Measurements from ENCODE around the gene PKN2. TPM values are rescaled to one million over a fixed set of nuclear protein-coding genes. Genes with fewer than 3 reads are reported as not detected.
"Not testable (repeated sequence)": the region's sequence is repeated elsewhere in the genome, so short reads cannot be mapped to it uniquely, and the experiment has no call there.

Gene PKN2
- total RNA-seq, 4 donors from 2014 or later, result 33.5 to 77.7 (median 52.9) TPM

DNA sequence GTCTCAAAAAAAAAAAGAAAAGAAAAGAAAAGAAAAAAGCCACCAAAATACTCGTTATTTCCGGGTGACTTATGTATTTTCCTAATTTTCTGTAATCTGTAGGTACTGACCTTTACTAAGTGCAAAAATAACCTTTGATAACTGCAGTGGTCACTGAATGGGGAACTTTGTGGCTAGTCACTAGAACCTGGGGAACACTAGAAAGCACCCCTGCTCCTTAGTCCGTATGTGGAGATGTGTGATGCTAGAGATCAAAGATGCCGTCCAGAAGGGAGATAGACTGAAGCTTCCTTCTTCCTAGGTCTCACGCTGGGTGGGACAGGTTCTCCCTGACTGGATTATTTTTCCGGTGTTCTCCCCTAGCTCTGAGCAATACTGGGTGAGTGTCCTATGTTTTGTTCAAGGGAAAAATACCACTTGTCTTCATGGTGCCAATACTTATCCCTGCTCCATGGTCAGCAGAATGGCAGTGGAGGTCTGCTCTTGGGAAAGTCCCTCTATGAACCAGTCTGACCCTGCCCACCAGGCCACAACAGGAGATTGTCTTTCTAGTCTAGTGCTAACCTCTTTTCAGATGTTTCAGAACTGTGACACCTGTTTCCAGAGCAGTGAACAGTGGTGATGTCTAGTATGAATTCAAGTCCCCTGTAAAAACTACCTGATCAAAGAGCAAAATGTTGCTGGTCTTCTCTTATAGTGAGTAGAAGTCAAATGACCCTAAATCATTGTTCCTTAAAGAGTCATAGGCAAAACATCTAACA lies 167.4 kb downstream of the PKN2 start:
- Histone ChIP-seq H3K9me3 (no peaks in the 10 kb centered on the region), H3K4me3 (no peak overlapping the region), H3K27ac (no peak overlapping the region), H3K4me1 (no peaks in the 10 kb centered on the region), H3K27me3 (no peaks in the 10 kb centered on the region), H3K36me3 (no peaks in the 10 kb centered on the region)
- DNase-seq, result no peak
- intact Hi-C loops (cut with DNase I; ENCODE audit: low total_unique reads), result no loop called here
- no peak for TF ChIP-seq POLR2A (IDR thresholded peaks at IDR 0.05)
- TF ChIP-seq, protein P1, sequence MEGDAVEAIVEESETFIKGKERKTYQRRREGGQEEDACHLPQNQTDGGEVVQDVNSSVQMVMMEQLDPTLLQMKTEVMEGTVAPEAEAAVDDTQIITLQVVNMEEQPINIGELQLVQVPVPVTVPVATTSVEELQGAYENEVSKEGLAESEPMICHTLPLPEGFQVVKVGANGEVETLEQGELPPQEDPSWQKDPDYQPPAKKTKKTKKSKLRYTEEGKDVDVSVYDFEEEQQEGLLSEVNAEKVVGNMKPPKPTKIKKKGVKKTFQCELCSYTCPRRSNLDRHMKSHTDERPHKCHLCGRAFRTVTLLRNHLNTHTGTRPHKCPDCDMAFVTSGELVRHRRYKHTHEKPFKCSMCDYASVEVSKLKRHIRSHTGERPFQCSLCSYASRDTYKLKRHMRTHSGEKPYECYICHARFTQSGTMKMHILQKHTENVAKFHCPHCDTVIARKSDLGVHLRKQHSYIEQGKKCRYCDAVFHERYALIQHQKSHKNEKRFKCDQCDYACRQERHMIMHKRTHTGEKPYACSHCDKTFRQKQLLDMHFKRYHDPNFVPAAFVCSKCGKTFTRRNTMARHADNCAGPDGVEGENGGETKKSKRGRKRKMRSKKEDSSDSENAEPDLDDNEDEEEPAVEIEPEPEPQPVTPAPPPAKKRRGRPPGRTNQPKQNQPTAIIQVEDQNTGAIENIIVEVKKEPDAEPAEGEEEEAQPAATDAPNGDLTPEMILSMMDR (IDR thresholded peaks at IDR 0.05), result no peak

DNA sequence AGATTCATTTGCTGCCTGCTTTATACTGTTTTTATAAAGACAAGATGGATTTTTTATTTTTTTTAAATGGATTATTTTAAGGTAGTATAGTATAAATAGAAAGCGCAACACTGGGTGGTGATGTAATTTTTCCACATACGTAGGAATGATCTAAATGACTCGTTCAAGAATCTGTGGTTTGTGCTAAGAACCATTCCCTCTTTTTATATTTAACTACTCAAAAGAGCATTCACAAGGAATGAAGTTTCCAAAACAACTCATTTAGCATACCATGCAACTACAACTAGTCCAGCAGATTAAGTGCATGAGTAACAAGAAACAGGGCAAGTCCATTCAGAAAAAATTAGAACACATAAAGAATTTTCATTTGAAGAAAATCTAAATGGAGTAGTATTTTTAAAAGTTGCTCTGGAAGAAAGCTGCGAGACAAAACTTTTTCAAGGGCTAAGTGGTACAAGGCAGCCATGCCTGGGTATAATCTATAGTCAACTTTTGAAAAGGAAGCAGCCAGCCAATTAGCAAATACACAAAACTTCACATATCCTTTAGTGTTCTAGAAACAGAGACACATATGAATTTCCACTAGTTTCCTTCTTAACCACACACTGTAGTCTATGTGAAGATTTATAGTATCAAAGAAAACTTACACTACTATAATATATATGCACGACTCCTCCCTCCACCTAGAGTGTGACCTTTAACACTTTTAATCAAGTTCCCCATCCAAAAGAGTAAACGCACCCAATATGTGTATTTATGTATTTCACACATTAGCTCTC lies 183.9 kb downstream of the PKN2 start:
- DNase-seq, result no peak
- no peak for TF ChIP-seq POLR2A (IDR thresholded peaks at IDR 0.05)
- TF ChIP-seq, protein P1 (IDR thresholded peaks at IDR 0.05), result no peak
- H3K27ac ChIP-seq, result no peak overlapping the region
- H3K27me3 ChIP-seq, result no peaks in the 10 kb centered on the region
- peaks cover 0 to 4% of the 10 kb centered on the region in 2 donors for H3K4me1 ChIP-seq
- no peaks in the 10 kb centered on the region for H3K9me3 ChIP-seq
- H3K4me3 ChIP-seq, result no peak overlapping the region
- intact Hi-C loops (cut with DNase I; ENCODE audit: low total_unique reads), result no loop called here
- H3K36me3 ChIP-seq, result no peaks in the 10 kb centered on the region

DNA sequence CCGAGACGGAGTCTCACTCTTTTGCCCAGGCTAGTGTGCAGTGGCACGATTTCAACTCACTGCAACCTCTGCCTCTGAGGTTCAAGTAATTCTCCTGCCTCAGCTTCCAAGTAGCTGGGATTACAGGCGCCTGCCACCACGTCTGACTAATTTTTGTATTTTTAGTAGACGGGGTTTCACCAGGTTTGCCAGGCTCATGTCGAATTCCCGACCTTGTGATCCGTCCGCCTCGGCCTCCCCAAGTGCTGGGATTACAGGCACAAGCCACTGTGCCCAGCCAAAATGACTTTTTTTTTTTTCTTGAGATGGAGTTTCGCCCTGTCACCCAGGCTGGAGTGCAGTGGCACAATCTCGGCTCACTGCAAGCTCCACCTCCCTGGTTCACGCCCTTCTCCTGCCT lies 185.6 kb downstream of the PKN2 start:
- H3K9me3 ChIP-seq; H3K27ac ChIP-seq; intact Hi-C loops (cut with DNase I; ENCODE audit: low total_unique reads); H3K27me3 ChIP-seq; H3K4me1 ChIP-seq; H3K36me3 ChIP-seq; DNase-seq; H3K4me3 ChIP-seq: not testable (repeated sequence)

DNA sequence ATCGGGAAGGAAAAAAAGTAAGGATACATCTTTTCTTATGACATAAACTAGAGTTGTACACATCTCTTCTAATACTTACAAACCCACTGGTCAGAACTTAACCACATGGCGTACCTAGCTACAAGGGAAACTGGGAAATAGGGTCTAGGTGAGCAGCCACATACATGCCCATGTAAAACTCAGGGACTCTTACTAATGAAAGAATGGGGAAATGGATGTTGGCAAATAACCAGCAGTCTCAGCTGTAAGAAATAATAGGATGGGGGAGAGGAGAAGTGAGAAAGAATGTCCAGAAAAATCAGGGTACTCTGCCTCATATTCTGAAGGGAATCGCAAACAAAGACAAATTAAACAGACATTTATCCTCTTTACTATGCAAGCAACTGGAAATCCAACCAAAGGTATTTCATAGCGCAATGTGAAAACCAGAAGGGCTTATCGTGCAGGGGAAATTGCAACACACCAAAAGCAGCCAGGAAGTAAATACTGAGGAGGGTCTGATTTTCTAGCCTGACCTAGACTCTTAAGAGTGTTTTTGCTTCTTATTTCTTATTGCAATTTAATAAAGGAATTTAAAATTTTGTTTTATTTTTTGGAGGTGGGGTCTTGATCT lies 189.8 kb downstream of the PKN2 start:
- no peak overlapping the region for H3K27ac ChIP-seq
- H3K9me3 ChIP-seq, result no peaks in the 10 kb centered on the region
- TF ChIP-seq, protein P1 (IDR thresholded peaks at IDR 0.05), result no peak
- TF ChIP-seq POLR2A (IDR thresholded peaks at IDR 0.05), result no peak

DNA sequence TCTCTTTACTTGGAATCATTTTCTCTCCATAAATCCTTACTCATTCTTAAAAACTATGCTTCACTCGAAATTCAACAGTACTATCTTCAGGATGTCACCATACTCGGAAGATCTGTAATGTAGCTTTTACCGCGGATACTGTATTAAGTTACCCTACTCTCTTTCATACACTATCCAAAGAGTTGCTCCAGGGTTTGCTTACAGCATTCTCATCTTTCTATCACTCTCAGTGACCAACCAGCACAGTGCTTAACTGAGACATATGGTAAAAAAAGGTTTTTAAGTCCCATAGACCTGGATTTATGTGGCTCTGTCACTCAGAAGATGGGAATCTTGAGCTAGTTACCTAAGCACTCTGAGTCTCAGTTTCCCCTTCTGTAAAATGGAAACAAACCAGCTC lies 191.5 kb downstream of the PKN2 start:
- peaks cover 3 to 6% of the 10 kb centered on the region in 2 donors for H3K4me1 ChIP-seq
- no peaks in the 10 kb centered on the region for H3K27me3 ChIP-seq
- no peak for DNase-seq
- no peaks in the 10 kb centered on the region for H3K9me3 ChIP-seq
- H3K36me3 ChIP-seq, result no peaks in the 10 kb centered on the region
- TF ChIP-seq POLR2A (IDR thresholded peaks at IDR 0.05), result no peak
- TF ChIP-seq, protein P1 (IDR thresholded peaks at IDR 0.05), result no peak
- H3K27ac ChIP-seq, result no peak overlapping the region
- intact Hi-C loops (cut with DNase I; ENCODE audit: low total_unique reads), result loop anchor here (5.0 kb wide), 1 partner anchor 218 kb away; no protein-coding TSS in a partner anchor
- no peak overlapping the region for H3K4me3 ChIP-seq

More for the DNA sequence above, 189.8 kb downstream of the PKN2 start:
- intact Hi-C loops (cut with DNase I; ENCODE audit: low total_unique reads), result no loop called here
- Histone ChIP-seq H3K27me3 (no peaks in the 10 kb centered on the region), H3K4me3 (no peak overlapping the region), H3K36me3 (no peaks in the 10 kb centered on the region), H3K4me1 (peaks cover 3 to 6% of the 10 kb centered on the region in 2 donors)
- no peak for DNase-seq
